Measurements from ENCODE around the gene RSPO3. TPM values are rescaled to one million over a fixed set of nuclear protein-coding genes. Genes with fewer than 3 reads are reported as not detected.

RSPO3 gene
- total and polyA plus RNA-seq, 2 donors = 1.3 to 2.4 TPM

GRCh38 chr6:127199470-127199869 lies 81.0 kb downstream of the RSPO3 start:
- H3K4me3 ChIP-seq (ENCODE audit: low read length in 2 of 2) = no peak overlapping the region
- H3K9me3 ChIP-seq (ENCODE audit: control insufficient read depth in 2 of 2, insufficient read depth in 1 of 2, low read length in 1 of 2) = no peaks in the 10 kb centered on the region
- no peaks in the 10 kb centered on the region for H3K27me3 ChIP-seq (ENCODE audit: control insufficient read depth in 2 of 2, insufficient read depth in 1 of 2, low read length in 1 of 2)
- WGBS = 85% methylated on average over 1 of the region's 1 CpG
- no peaks in the 10 kb centered on the region for H3K4me1 ChIP-seq (ENCODE audit: control insufficient read depth in 2 of 2, insufficient read depth in 2 of 2, low read length in 2 of 2)
- no peaks in the 10 kb centered on the region for H3K36me3 ChIP-seq (ENCODE audit: control insufficient read depth in 2 of 2, insufficient read depth in 2 of 2, low read length in 1 of 2)
- no peak for DNase-seq (ENCODE audit: low read depth in 6 of 9, low spot score in 9 of 9)
- H3K27ac ChIP-seq (ENCODE audit: low read depth in 1 of 2, low read length in 1 of 2) = no peak overlapping the region

GRCh38 chr6:127200114-127200513 lies 81.6 kb downstream of the RSPO3 start:
- Histone ChIP-seq H3K4me3 (ENCODE audit: low read length in 2 of 2) (no peak overlapping the region), H3K27ac (ENCODE audit: low read depth in 1 of 2, low read length in 1 of 2) (no peak overlapping the region), H3K27me3 (ENCODE audit: control insufficient read depth in 2 of 2, insufficient read depth in 1 of 2, low read length in 1 of 2) (no peaks in the 10 kb centered on the region), H3K36me3 (ENCODE audit: control insufficient read depth in 2 of 2, insufficient read depth in 2 of 2, low read length in 1 of 2) (no peaks in the 10 kb centered on the region), H3K4me1 (ENCODE audit: control insufficient read depth in 2 of 2, insufficient read depth in 2 of 2, low read length in 2 of 2) (no peaks in the 10 kb centered on the region), H3K9me3 (ENCODE audit: control insufficient read depth in 2 of 2, insufficient read depth in 1 of 2, low read length in 1 of 2) (no peaks in the 10 kb centered on the region)
- WGBS = 97% methylated on average over 8 of the region's 8 CpGs
- DNase-seq (ENCODE audit: low read depth in 6 of 9, low spot score in 9 of 9) = no peak

GRCh38 chr6:127201321-127201720 lies 82.8 kb downstream of the RSPO3 start:
- Histone ChIP-seq H3K4me3 (ENCODE audit: low read length in 2 of 2) (no peak overlapping the region), H3K9me3 (ENCODE audit: control insufficient read depth in 2 of 2, insufficient read depth in 1 of 2, low read length in 1 of 2) (no peaks in the 10 kb centered on the region), H3K27ac (ENCODE audit: low read depth in 1 of 2, low read length in 1 of 2) (no peak overlapping the region), H3K4me1 (ENCODE audit: control insufficient read depth in 2 of 2, insufficient read depth in 2 of 2, low read length in 2 of 2) (no peaks in the 10 kb centered on the region), H3K36me3 (ENCODE audit: control insufficient read depth in 2 of 2, insufficient read depth in 2 of 2, low read length in 1 of 2) (no peaks in the 10 kb centered on the region), H3K27me3 (ENCODE audit: control insufficient read depth in 2 of 2, insufficient read depth in 1 of 2, low read length in 1 of 2) (no peaks in the 10 kb centered on the region)
- WGBS = 94% methylated on average over 2 of the region's 2 CpGs
- no peak for DNase-seq (ENCODE audit: low read depth in 6 of 9, low spot score in 9 of 9)

- no peak overlapping the region for H3K27ac ChIP-seq (ENCODE audit: low read depth in 1 of 2, low read length in 1 of 2)
- no peaks in the 10 kb centered on the region for H3K4me1 ChIP-seq (ENCODE audit: control insufficient read depth in 2 of 2, insufficient read depth in 2 of 2, low read length in 2 of 2)
- H3K27me3 ChIP-seq (ENCODE audit: control insufficient read depth in 2 of 2, insufficient read depth in 1 of 2, low read length in 1 of 2) = no peaks in the 10 kb centered on the region
- no peak for DNase-seq (ENCODE audit: low read depth in 6 of 9, low spot score in 9 of 9)
- no peaks in the 10 kb centered on the region for H3K36me3 ChIP-seq (ENCODE audit: control insufficient read depth in 2 of 2, insufficient read depth in 2 of 2, low read length in 1 of 2)
- no peaks in the 10 kb centered on the region for H3K9me3 ChIP-seq (ENCODE audit: control insufficient read depth in 2 of 2, insufficient read depth in 1 of 2, low read length in 1 of 2)
- no peak overlapping the region for H3K4me3 ChIP-seq (ENCODE audit: low read length in 2 of 2)
Measured at GRCh38 chr6:127202676-127203075, 84.2 kb downstream of the RSPO3 start.

- H3K27ac ChIP-seq (ENCODE audit: low read depth in 1 of 2, low read length in 1 of 2) = no peak overlapping the region
Measured at GRCh38 chr6:127204281-127204680, 85.8 kb downstream of the RSPO3 start.

GRCh38 chr6:127205036-127205435 lies 86.6 kb downstream of the RSPO3 start:
- Histone ChIP-seq H3K27ac (ENCODE audit: low read depth in 1 of 2, low read length in 1 of 2) (no peak overlapping the region), H3K4me1 (ENCODE audit: control insufficient read depth in 2 of 2, insufficient read depth in 2 of 2, low read length in 2 of 2) (no peaks in the 10 kb centered on the region), H3K9me3 (ENCODE audit: control insufficient read depth in 2 of 2, insufficient read depth in 1 of 2, low read length in 1 of 2) (no peaks in the 10 kb centered on the region), H3K36me3 (ENCODE audit: control insufficient read depth in 2 of 2, insufficient read depth in 2 of 2, low read length in 1 of 2) (no peaks in the 10 kb centered on the region), H3K27me3 (ENCODE audit: control insufficient read depth in 2 of 2, insufficient read depth in 1 of 2, low read length in 1 of 2) (no peaks in the 10 kb centered on the region), H3K4me3 (ENCODE audit: low read length in 2 of 2) (no peak overlapping the region)
- DNase-seq (ENCODE audit: low read depth in 6 of 9, low spot score in 9 of 9) = no peak
- WGBS = 91% methylated on average over 2 of the region's 2 CpGs

More at GRCh38 chr6:127204281-127204680, 85.8 kb downstream of the RSPO3 start:
- Histone ChIP-seq H3K9me3 (ENCODE audit: control insufficient read depth in 2 of 2, insufficient read depth in 1 of 2, low read length in 1 of 2) (no peaks in the 10 kb centered on the region), H3K4me1 (ENCODE audit: control insufficient read depth in 2 of 2, insufficient read depth in 2 of 2, low read length in 2 of 2) (no peaks in the 10 kb centered on the region), H3K36me3 (ENCODE audit: control insufficient read depth in 2 of 2, insufficient read depth in 2 of 2, low read length in 1 of 2) (no peaks in the 10 kb centered on the region), H3K27me3 (ENCODE audit: control insufficient read depth in 2 of 2, insufficient read depth in 1 of 2, low read length in 1 of 2) (no peaks in the 10 kb centered on the region), H3K4me3 (ENCODE audit: low read length in 2 of 2) (no peak overlapping the region)
- 91% methylated on average over 1 of the region's 1 CpG for WGBS
- DNase-seq (ENCODE audit: low read depth in 6 of 9, low spot score in 9 of 9) = no peak

GRCh38 chr6:127206531-127207095 lies 88.1 kb downstream of the RSPO3 start:
- no peak for DNase-seq (ENCODE audit: low read depth in 6 of 9, low spot score in 9 of 9)
- Histone ChIP-seq H3K9me3 (ENCODE audit: control insufficient read depth in 2 of 2, insufficient read depth in 1 of 2, low read length in 1 of 2) (no peaks in the 10 kb centered on the region), H3K4me3 (ENCODE audit: low read length in 2 of 2) (no peak overlapping the region)

GRCh38 chr6:127207591-127208120 lies 89.2 kb downstream of the RSPO3 start:
- Histone ChIP-seq H3K4me3 (ENCODE audit: low read length in 2 of 2) (no peak overlapping the region), H3K4me1 (ENCODE audit: control insufficient read depth in 2 of 2, insufficient read depth in 2 of 2, low read length in 2 of 2) (no peaks in the 10 kb centered on the region), H3K27ac (ENCODE audit: low read depth in 1 of 2, low read length in 1 of 2) (no peak overlapping the region), H3K27me3 (ENCODE audit: control insufficient read depth in 2 of 2, insufficient read depth in 1 of 2, low read length in 1 of 2) (no peaks in the 10 kb centered on the region), H3K9me3 (ENCODE audit: control insufficient read depth in 2 of 2, insufficient read depth in 1 of 2, low read length in 1 of 2) (no peaks in the 10 kb centered on the region), H3K36me3 (ENCODE audit: control insufficient read depth in 2 of 2, insufficient read depth in 2 of 2, low read length in 1 of 2) (no peaks in the 10 kb centered on the region)
- DNase-seq (ENCODE audit: low read depth in 6 of 9, low spot score in 9 of 9) = no peak
- WGBS = 65% methylated on average over 4 of the region's 4 CpGs

More at GRCh38 chr6:127206531-127207095, 88.1 kb downstream of the RSPO3 start:
- Histone ChIP-seq H3K4me1 (ENCODE audit: control insufficient read depth in 2 of 2, insufficient read depth in 2 of 2, low read length in 2 of 2) (no peaks in the 10 kb centered on the region), H3K27ac (ENCODE audit: low read depth in 1 of 2, low read length in 1 of 2) (no peak overlapping the region), H3K36me3 (ENCODE audit: control insufficient read depth in 2 of 2, insufficient read depth in 2 of 2, low read length in 1 of 2) (no peaks in the 10 kb centered on the region), H3K27me3 (ENCODE audit: control insufficient read depth in 2 of 2, insufficient read depth in 1 of 2, low read length in 1 of 2) (no peaks in the 10 kb centered on the region)

- Histone ChIP-seq H3K36me3 (ENCODE audit: control insufficient read depth in 2 of 2, insufficient read depth in 2 of 2, low read length in 1 of 2) (no peaks in the 10 kb centered on the region), H3K27ac (ENCODE audit: low read depth in 1 of 2, low read length in 1 of 2) (no peak overlapping the region), H3K9me3 (ENCODE audit: control insufficient read depth in 2 of 2, insufficient read depth in 1 of 2, low read length in 1 of 2) (no peaks in the 10 kb centered on the region), H3K4me1 (ENCODE audit: control insufficient read depth in 2 of 2, insufficient read depth in 2 of 2, low read length in 2 of 2) (no peaks in the 10 kb centered on the region), H3K27me3 (ENCODE audit: control insufficient read depth in 2 of 2, insufficient read depth in 1 of 2, low read length in 1 of 2) (no peaks in the 10 kb centered on the region), H3K4me3 (ENCODE audit: low read length in 2 of 2) (no peak overlapping the region)
- DNase-seq (ENCODE audit: low read depth in 6 of 9, low spot score in 9 of 9) = no peak
- WGBS = 83% methylated on average over 6 of the region's 6 CpGs
Measured at GRCh38 chr6:127210725-127211124, 92.3 kb downstream of the RSPO3 start.

Data from thymus (tissue), 11 donors.